HG02798 (cell line): Measurements from ENCODE around the gene GLT1D1.
"Not testable (repeated sequence)": the region's sequence is repeated elsewhere in the genome, so short reads cannot be mapped to it uniquely, and the experiment has no call there.

Experiments
- ATAC-seq: cut with Tn5 transposase; IDR thresholded peaks from one replicate; pipeline ENCODE4 v1.9.1; 2021; ENCODE audit warnings: mild to moderate bottlenecking; ENCODE audit not compliant: unreplicated experiment, poor library complexity

Gene GLT1D1

DNA sequence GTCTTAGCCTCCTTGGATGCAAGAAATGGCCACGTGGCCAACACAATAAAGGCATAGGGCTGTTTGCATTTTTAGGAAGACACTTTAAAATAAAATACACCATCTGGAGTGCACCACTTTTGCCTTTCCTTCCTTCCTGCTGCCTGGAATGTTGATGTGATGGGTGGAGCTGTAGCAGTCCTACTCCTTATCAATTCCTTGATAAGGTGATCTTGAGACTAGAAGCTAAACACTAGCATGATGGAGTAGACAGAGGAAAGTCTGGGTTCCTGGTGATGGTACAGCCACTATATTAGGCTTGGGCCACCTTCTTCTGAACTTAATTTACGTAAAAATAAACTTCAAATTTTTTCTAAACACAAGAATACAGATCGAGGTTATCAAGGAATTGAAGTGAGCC is 2.9 kb upstream of the GLT1D1 start:
- no peak for ATAC-seq

DNA sequence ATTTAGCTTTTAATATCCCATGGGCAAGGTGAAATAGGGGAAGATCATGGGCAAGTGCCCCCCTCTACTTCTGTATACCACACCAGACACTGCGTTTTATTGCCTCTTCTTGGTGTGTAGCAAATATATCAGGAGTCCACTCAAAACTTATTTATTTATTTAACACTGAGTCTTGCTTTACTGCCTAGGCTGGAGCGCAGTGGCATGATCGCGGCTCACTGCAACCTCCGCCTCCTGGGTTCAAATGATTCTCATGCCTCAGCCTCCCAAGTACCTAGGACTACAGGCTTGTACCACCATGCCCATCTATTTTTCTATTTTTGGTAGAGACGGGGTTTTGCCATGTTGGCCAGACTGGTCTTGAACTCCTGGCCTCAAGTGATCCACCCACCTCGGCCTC is 1.8 kb upstream of the GLT1D1 start:
- not testable (repeated sequence) for ATAC-seq

DNA sequence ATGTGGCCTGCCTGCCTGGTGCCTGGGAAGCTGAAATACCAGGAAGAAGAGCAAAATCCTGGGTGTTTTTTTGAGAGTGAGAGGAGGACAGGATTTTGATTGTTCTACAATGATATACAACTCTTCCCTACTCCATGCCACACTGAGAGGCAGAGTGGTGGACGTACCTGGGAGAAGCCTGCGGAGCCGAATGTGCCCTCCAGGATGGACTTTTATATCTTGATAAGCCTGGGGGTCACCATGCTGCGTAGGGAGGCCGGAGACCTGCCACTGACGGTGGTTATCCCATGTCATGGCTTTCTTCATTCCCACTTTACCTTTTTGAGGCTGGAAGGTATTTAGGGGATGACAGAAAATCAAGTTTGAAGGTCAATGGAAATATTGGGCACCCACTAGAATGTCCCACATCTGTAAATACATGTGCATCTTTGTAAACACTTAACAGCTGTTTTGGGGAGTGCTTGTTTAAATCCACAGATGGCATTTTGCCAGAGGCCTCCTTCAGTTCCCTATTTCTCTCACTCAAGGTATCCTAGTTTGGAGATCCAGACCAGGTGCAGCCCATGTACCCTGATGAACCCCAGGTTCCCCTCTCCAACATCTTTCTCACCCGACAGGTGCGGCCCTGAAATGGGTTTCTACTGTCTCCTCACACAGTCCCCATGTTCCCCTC is 1.1 kb upstream of the GLT1D1 start:
- ATAC-seq: no peak

DNA sequence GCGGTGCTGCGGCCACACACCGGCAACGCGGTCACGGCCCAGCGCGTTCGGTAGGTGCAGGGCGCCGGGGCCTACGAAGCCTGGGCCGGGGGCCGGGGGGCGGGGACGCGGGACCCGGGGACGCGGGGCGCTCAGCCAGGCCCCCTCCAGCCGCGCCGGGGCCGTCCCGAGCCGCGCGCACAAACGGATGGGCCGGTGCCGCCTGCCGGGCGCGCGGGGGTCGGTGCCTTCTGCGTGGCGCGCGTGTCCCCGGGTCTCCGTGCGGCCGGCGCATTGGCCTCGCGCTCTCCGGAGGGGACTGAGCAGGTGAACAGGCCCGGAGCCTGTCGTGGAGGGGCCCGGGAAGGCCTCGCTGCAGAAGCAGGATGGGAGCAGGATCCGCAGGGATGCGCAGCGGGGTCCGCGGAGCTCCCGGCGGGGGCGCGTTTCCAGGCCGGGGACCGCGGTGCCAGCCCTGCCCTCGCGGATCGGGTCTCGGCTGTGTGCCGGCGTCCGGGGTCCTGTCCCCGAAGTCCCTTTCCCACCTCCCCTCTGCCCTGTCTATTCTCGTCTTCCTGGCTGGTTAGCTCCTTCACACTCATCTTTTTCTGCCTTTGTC is 421 bp downstream of the GLT1D1 start:
- no peak for ATAC-seq

DNA sequence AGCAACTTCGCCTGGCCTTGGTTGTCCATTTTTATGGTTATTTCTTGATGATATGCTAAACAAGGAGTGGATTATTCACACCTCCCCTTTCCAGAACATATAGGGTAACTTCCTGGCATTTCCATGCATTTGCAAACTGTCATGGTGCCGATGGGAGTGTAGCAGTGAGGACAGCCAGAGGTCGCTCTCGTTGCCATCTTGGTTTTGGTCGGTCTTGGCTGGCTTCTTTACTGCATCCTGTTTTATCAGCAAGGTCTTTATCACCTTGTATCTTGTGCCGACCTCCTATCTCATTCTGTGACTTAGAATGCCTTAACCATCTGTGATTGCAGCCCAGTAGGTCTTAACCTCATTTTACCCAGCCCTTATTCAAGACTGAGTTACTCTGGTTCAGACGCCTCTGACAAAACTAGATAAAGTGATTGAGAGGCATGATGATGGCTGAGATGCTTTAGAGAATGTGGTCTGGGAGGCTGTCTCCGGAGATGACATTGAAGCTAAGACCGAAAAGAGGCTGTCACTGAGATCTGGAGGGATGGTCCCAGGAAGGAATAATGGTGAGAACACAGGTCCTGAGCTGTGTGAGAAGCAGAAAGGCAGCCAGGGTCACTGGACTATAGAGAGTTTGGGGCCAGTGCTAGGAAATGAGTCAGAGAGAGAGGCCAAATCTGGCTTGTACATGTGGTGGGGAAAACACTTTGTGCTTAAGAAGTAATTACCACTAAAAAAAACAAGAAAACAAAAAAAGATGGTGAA is 2.9 kb downstream of the GLT1D1 start:
- no peak for ATAC-seq

DNA sequence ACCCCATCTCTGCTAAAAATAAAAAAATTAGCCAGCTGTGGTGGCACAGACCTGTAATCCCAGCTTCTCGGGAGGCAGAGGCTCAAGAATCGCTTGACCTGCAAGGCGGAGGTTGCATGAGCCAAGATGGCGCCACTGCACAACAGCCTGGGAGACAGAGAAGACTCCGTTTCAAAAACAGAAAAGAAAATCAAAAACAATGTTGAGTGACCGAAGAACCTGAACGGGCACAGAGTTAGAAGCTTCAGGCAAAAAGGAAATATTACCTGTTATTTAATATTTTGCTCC is 3.5 kb downstream of the GLT1D1 start:
- ATAC-seq: no peak

DNA sequence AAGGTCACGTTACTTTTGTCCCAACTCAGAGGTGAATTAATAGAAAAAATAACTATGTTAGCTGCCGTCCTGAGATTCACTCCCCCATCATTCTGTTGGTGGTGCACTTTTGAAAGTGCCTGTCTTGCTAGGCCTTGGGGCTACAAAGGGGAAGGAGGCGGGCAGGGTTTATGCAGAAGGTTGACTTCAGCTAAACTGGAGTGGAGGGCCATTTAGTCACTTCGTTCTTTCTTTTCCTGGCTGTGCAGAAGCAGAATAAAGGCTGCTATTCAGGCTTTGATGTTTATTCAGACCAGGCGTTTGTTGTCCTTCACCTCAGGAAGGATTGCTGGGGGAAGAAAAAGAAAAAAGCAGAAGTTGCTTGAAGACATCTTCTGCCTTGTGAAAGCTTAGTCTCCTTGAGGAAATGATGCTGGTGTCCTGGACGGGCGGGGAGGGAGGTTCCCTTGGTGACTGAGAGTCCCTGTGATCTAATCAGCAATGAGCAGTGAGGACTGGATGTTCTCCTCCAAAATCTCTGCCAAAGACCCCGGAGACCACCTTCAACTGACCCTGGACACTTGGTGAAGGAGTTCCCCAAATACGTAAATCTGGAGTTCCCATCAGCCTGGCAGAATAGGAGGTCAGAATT is 4.0 kb downstream of the GLT1D1 start:
- ATAC-seq: no peak

DNA sequence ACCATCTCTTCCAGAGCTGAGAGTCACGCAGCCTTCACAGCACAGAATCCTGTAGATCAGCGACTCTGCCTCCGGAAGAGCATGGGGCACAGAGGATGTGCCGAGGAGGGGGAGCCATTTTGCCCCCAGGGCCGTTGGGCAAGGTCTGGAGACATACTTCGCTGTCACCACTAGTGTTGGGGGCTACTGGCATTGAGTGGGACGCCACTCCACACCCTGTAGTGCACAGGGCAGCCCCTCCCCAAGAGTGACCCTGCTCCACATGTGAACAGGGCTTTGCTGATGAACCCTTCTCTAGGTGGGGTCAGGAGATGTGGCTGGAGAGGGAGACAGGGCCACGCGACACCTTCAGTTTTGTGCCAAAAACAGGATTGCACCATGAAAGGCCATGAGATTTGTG is 6.0 kb downstream of the GLT1D1 start:
- no peak for ATAC-seq

DNA sequence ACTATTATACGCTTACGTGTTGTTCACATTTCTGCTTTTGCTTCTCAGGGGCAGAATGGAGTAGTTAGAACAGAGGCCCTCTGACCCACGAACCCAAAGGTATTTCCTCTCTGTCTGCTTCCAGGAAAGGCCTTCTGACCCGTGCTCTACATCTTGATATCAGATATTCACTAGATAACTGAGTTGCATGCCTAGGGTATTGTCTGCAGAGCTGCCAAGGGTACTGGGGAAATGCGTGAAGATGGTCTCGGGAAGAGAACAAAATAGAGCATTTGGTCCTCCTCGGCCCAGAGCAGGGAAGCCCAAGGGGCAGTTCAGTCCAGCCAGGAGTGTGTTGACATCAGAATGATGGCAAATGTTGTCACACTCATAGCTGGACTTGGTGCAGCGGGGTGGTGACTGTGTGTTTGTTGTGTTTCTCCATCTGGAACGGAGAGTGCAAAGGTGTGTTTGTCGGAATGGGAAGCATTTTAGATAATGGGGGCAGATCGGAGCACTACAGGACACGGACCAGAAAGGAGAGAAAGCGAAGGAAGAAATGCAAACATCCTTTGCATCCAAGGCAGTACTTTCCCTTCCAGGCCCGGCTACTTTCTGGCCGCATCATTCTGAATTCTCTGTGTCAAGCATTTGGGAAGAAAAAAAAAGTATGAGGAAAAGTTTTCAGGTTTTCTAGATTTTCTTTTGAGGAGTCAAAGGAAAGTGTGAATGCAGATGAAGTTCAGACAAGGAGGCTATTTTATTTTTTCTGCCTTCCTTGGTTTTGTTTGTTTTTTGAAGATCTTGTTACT is 8.1 kb downstream of the GLT1D1 start:
- ATAC-seq: no peak

DNA sequence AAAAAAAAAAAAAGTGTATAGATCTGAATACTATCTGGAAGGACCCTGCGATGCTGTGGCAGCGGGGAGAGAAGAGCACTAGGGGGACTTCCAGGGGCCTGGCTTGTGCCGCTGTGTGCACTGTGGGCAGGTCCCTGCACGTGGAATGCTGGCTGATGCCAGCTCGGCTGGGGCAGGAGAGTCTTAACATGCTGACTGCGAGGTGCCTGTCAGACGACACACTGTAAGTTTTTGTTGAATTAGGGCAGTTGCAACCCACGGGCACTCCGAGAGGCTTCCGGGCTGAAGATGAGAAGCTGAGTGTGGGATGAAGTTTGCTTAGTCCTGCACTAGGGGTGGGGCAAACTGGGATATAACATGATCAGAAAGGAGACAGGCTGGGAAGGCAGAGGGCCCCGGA is 10.7 kb downstream of the GLT1D1 start:
- ATAC-seq: no peak

DNA sequence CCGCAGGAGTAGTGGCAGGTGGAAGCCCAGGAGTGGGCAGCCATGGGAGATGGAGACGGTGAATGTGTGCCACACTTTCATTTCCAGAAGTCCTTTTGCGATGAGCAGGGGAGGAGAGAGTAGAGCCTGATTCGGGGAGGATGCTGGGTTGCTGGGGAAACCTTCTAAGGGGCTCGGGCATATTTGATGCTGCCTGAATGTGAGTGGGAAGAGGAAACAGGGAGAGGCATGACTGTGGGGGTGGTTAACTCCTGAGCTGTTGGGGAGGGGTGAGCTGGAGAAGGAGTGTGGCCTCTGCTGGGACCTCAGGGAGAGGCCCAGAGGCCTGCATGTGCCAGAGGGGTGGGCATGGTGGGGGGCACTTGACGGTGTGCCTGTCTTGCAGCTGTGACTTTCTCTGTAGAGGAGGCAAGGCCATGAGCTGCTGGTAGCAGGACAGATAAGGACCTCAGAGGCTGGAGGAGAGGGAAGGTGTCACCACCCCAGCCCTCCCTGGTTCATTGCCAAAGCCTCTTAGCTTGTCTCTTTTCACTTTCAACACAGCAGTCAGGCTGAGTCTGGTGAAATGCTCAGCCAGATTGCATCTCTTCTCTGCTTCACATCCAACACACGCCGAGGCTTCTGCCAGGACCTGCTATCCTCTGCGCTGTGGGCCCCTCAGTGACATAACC is 11.4 kb downstream of the GLT1D1 start:
- ATAC-seq: no peak

DNA sequence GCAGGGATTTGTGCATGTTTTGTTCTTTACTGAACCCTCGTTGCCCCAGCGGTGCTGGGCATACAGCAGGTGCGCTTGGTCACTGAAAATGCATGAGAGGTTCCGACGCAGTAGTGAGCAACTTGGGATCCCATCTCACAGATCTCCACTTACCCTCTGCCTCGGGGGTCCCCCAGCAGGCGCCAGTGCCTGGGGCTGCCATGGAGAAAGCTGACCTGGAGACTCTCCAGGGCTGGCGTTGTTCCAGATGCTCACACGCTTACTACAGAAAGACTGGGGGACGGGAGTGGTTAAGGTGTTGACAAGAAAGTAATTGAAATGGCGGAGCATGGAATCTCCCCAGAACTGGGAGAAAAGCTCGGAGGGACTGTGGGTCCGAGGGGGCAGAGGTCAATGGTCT is 14.2 kb downstream of the GLT1D1 start:
- ATAC-seq: no peak

DNA sequence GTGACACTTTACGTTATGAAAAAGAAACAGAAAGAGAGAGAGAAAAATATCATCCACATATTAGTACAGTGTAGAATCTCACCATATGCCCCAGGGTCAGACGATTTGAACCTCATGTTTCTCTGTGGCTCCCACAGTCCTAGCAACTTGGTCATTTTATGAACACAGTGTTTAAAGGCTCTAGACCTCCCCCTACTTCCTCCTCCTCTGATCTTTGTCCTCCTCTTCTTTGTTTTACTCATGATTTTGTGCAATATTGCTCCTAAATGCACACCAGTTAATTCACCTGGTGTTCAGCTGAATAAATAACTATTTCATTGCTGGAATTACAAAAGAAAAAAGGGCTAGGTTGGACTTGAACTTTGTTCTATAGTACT is 18.2 kb downstream of the GLT1D1 start:
- ATAC-seq: no peak

DNA sequence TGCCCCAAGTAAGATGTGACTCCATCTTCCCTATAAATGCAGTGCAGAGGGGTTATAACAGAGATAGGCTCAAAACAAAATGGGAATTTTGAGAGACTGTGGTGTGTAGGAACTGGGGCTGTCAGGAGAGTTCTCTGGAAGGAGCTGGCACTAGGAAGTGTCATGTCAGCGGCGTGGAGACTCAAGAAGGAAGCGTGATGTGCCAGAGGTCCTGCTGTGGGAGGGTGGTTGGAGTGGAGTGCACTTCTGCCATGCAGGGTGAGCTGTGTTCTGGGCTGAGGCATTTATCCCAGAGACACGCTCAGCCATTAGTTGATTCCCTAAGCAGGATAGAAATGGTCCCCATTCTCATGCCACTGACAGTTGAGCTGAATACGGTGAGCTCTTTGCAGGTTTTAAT is 19.0 kb downstream of the GLT1D1 start:
- ATAC-seq: no peak

DNA sequence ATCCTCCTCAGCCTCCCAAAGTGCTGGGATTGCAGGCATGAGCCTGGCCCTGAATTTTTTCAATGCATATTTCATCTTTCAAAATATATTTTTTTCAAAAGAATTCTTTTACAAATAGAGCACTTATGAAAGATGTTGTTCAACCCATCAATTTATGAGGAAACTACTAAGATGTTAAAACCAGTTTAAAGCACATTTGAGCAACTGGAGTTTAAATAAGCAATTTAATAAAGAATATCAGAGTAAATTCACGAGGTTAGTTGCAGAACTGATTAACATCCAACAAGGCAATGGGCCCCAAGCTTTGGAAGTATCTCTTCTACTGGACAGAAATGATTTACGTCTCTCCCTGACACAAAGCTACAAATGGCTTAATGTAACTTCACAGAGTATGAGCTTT is 23.3 kb downstream of the GLT1D1 start:
- ATAC-seq: no peak

DNA sequence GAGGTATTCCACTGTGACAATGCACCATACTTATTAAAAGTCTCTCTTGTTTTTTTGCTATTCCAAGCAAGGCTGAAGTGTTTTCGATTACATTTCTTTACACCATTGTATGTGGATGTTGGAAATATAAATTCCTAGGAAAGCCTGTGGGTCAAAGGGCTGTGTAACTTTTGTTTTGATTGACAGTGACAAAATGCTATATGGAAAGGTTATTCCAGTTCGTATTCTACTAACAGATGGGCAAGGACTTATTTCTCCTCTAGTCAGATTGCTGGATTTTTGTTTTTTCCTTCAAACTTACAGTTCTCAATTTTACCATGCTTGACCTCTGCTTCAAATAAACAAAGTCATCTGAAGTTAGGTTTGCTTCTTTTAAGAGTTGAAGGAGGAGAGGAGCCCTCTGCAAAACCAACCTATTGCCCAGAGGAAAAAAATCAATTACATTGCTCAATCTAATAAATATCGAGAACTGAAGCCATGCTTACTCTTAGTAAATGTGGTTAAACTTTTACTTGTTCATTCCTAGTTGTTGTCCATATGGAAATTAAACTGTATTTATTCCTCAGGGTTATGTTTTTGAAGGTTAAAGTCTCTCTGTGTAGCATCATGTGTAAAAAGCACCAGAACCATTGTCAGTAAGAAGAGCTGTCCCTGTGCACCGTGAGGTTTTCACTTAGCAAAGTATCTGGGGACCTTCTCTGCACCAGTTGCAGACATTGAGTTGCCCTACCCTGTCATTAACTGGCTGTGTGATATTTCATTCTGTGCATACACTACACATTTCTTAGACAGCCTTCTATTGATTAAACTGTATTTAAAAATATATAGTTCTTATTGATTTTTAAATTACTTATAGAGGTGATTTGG is 26.9 kb downstream of the GLT1D1 start:
- no peak for ATAC-seq

DNA sequence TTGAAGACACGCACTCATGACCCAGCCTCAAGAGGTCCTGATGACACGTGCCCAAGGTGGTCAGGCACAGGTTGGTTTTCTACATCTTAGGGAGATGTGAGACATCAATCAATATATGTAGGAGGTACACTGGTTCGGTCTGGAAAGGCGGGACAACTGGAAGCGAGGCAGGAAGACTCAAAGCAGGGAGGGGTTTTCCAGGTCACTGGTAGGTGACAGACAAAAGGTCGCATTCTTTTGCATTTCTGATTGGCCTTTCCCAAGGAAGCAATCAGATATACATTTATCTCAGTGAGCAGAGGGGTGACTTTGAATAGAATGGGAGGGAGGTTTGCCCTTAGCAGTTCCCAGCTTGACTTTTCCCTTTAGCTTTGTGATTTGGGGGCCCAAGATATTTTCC is 38.6 kb downstream of the GLT1D1 start:
- no peak for ATAC-seq

DNA sequence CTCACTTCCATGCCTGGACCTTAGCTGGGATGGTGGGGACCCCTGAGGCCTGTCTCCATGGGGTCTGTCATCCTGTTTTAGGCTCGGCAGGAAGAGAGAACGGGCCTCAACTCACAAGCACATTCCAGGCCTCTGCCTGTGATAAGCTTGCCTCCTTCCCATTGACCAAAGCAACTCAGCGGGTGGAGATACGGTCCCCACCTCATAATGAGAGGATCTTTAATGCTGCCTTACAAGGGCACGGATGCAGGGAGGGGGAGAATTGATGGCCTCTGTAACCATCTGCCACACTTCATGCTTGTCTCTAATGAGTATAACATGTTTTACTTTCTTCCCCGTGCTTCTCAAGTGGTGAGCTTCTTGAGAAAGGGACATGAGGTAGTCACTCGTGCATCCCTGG is 50.0 kb downstream of the GLT1D1 start:
- ATAC-seq: no peak

DNA sequence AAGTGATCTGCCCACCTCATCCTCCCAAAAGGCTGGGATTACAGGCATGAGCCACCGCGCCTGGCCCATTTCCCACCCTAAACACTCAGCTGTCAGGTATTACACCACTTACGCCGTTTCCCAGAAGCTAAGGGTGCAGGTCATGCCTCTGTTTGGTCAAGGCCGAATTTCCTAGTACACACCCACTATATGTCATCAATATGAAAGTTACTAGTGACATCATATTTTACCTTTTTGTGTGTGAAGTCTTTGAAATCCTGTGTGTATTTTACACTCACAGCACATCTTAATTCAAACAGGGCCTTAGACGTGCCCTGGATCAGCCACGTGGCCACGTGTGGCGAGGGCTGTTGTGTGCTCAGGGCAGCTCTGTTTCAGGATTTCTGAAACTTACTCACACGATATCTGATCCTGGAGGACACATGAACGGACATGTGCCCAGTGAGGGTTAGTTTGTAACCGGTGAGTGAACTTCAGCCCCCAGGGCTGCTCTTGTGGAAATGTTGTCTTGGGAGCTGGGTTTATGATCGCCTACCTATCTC is 51.8 kb downstream of the GLT1D1 start:
- no peak for ATAC-seq
